SW 1271 (cell line): ENCODE data around the gene CNPY3.
"Not testable (repeated sequence)": the region's sequence is repeated elsewhere in the genome, so short reads cannot be mapped to it uniquely, and the experiment has no call there.

Experiments used
- DNase-seq, 2 experiments: peaks; one replicate each; lab custom pipeline; 2025; lab: John Stamatoyannopoulos, UW

Gene CNPY3

DNA sequence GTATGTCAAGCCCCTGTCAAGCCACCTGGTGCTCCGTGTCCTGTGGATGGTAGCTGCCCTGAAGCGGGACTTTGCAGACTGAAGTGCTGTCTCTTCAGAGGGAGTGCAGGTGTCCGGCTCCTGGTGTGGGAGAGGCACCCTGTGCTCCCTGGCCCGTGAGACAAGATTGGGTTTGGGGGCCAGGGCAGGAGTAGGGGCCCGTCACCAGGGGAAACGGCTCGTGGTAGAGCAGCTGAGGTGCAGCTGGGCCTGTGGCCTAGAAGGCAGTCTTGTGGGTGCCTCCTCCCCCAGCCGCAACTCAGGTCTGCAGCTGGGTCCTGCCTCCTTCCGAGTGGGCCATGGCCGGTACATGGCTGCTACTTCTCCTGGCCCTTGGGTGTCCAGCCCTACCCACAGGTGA lies 13.5 kb upstream of the CNPY3 start, which contains the start of gene PTCRA:
Gene PTCRA (plus strand): TSS at position 322 of the 400 bp plus-strand sequence. CDS start 17 bp downstream, at position 339.
- DNase-seq = no peak

DNA sequence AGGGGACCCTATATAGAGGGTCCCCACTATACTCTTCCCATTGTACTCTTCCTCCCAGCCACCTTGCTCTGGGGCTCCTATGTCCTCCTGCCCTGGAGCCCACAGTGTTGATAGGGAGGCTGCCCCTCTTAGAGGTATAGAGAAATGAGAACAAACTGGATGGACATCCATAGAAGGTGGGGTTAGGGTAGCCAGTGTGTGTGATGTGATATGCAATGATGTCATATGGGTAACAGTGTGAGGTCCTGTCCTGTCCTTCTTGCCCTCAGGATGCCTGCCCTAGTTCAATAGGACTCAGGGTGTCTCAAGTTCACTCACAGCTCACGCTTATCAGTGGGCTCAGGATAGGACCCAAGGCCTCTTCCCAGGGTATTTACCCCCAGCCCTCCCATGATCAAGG lies 13.0 kb upstream of the CNPY3 start:
- DNase-seq = no peak

DNA sequence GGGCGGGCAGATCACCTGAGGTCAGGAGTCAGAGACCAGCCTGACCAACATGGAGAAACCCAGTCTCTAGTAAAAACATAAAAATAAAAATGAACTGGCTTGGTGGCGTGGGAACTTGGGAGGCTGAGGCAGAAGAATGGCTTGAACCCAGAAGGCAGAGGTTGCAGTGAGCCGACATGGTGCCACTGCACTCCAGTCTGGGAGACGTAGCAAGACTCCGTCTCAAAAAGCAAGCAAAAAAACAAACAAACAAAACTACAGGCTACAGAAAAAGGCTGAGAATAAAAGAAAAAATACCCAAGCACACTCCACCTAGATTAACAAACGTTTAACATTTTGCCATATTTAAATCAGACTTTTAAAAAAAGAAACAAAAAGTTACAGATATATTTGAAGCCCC lies 7.5 kb upstream of the CNPY3 start:
- DNase-seq = no peak

DNA sequence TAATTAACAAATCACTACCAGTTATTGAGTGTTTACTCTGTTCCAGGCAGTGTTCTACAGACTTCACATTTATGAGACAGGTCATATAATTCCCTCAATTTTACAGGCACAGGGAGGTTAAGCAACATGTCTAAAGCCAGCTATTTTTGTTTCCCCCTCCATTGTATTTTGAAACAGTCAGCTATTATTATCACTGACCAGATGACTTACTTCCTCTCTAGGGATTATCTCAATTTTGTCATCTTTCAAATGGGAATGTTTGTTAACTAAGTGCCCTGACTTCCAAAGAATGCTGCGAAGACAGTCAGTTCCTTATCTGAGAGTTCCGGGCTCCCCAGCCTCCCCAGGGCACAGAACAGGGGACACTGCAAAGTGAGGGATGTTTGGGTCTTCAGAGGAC lies 5.6 kb upstream of the CNPY3 start:
- no peak for DNase-seq

DNA sequence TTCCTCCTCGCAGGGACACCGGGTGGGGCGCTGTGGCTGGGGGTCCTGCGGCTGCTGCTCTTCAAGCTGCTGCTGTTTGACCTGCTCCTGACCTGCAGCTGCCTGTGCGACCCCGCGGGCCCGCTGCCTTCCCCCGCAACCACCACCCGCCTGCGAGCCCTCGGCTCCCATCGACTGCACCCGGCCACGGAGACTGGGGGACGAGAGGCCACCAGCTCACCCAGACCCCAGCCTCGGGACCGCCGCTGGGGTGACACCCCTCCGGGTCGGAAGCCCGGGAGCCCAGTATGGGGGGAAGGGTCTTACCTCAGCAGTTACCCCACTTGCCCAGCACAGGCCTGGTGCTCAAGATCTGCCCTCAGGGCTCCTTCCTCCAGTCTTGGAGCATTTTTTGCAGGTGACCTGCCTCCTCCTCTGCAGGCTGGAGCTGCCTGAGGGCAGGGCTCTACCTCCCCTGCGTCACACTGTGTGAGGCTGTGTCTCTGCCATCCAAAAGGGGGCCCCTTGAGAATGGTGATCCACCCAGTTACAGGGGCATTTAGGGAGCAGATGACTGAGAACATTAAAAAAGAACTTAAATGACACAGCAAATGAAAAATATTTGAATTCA lies 3.9 kb upstream of the CNPY3 start:
- no peak for DNase-seq

DNA sequence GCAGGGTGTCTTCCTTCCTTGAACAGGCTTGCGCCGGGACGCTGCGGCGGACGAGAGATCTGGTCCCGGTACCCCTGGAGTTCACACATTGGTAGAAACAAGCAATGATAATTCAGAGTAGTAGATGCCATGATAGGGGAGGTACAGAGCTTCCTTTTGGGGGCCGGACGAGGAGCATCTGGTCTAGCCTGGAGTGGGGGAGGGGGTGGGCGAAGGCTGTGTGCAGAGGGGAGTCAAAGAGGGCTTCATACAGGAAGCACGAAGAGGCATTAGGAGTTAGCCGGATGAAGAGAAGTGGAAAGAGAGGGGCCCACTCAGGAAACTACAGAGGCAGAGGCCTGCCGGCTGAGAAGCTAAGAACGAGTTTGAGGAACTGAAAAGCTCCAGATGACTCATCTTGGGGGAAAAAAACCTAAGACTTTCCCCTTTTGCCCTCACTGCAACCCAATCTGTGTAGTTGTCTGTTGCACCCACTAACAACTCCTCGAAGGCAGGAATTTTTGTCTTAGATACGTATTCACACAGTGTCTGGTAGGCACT lies 611 bp downstream of the CNPY3 start:
- DNase-seq = peak; percentile 54 to 82

DNA sequence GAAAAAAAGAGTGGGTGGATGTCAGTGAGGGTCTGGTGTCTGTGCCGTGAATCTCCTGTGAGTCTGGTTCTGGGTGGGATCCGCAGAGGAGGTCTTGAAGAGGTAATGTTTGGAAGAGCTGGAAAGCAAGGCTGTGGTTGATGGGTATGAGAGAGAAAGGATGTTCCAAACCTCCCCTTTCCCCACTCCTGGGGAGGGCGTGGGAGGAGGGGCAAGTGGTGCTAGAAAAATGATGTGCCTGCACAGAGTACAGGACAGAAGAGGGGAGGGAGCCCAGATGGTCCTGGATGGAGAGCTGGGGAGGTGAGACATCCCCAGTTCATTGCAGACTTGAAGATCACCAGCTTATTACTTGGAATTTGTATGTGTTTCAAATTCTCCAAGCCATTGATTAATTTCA lies 3.1 kb downstream of the CNPY3 start:
- no peak for DNase-seq

DNA sequence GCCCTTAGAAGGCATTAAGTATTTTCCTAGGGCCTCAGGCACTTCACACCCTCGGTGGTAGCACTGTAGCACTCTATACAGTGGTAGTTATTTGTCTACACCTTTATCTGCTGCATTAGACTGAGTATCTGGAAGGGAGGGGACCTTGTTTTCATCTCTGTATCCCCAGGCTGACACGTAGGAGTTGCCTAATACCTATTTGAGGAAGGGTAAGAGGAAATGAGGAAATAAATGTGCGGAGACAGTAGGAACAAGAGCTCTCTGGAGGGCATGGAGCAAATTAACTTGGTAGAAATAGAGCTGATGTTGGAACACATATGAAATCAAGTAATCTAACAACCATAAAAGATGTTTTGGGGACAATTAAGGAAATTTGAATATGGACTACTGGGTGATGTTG lies 3.9 kb downstream of the CNPY3 start:
- DNase-seq = no peak

DNA sequence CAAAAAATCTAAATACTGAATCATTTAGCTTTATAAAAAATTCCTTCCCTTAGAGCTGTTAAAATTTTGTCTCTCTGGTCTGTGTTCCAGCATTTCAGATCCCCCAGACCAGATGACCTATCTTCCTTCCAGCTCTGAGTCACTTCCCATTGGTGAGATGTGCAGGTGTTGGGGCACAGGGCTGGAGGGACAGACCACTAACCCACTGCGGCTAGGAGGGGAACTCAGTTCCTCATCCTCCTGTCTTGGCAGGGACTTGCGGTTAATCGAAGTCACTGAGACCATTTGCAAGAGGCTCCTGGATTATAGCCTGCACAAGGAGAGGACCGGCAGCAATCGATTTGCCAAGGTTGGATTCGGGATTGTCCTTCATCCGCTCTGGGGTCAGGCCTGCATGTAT lies 6.0 kb downstream of the CNPY3 start:
- DNase-seq = no peak

DNA sequence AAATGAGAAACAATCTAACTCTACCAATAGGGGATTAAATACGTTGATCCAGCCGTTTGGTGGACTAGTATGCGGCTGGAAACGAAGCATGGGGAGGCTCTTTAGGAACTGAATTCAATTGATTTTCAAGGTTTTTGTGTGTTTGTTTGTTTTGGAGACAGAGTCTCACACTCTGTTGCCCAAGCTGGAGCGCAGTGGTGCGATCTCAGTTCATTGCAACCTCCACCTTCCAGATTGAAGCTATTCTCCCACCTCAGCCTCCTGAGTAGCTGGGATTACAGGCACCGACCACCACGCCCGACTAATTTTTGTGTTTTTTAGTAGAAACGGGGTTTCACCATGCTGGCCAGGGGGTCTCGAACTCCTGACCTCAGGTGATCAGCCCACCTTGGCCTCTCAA lies 7.1 kb downstream of the CNPY3 start:
- no peak for DNase-seq

DNA sequence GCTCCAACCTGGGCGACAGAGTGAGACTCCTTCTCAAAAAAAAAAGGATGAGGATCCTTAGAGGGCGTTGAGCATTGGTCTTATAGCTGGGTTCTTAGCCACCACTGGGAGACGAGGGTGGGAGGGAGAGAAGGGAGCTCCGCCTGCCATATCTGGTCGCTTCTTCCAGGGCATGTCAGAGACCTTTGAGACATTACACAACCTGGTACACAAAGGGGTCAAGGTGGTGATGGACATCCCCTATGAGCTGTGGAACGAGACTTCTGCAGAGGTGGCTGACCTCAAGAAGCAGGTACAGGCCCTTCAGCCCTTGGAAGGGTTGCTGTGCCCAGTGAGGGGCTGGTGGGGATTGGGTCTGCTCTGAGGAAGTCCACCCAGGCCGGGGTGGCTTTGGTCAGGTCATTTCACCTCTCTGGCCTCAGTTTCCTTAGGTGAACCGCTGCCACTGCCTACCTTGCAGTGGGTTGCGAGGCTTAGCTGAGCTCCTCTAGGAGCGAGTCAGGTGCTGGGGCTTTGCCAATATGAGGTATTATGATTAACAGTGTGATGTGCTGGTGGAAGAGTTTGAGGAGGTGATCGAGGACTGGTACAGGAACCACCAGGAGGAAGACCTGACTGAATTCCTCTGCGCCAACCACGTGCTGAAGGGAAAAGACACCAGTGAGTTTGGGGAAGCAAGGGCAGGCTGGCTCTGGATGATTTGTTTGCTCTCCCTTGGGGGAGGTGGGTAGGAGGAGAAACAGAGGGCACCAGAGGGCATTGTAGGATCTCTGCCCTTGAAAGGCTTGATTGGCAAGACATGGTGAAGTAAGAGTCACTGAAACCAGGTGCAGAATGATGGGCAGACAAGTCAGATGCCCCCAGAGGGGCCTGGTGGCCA lies 8.5 kb downstream of the CNPY3 start:
- DNase-seq = no peak

DNA sequence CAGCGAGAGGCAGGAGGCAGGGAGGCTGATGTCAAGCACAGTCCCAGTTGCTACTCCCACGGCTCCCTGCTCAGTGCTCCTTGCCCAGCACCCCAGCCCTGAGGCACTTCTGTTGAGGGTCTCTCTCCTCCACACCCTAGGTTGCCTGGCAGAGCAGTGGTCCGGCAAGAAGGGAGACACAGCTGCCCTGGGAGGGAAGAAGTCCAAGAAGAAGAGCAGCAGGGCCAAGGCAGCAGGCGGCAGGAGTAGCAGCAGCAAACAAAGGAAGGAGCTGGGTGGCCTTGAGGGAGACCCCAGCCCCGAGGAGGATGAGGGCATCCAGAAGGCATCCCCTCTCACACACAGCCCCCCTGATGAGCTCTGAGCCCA lies 9.1 kb downstream of the CNPY3 start:
- DNase-seq = no peak

DNA sequence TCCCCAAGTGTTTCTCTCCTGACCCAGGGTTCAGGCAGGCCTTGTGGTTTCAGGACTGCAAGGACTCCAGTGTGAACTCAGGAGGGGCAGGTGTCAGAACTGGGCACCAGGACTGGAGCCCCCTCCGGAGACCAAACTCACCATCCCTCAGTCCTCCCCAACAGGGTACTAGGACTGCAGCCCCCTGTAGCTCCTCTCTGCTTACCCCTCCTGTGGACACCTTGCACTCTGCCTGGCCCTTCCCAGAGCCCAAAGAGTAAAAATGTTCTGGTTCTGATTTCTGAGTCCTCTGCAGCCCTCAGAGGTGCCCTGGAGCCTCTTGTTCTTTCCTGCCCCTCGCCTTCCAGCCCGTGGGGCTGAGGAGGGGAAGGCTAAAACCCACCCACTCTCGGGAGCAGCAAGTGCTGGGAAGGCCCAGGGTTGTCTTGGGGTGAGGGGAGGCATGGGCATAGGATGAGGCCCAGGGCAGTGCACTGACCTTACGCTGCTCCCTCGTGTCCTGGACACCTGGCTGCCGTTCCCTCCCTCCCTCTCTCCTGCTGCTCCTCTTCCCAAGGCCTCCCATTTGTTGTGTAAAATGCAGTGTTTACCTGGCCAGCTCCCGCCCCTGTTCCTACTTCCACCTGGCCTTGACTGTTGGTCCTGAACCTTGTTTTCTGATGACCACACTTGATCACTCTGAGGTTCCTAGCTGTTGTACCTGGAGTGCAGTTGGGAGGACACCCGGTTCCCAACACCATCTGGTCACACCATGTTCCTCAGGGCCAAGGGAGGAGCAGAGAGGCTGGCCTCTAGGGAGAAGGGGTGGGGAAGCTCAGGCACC lies 9.9 kb downstream of the CNPY3 start:
- no peak for DNase-seq

DNA sequence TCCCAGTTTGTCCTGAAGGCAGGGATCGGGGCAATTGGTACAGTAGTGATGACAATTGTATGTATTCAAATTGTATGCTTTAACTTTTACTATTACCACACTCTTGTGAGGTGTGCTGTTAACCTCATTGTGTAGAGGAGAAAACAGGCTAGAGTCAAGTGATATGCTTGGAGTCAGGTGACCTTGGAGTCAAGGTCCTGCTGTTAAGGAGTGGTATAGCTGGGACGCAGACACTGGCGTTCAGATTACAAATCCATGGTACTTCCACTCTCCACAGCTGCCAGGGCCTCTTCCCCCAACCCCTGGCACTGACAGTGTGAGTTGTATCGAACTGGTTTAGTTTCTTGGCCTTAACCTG lies 10.5 kb downstream of the CNPY3 start:
- DNase-seq = no peak

DNA sequence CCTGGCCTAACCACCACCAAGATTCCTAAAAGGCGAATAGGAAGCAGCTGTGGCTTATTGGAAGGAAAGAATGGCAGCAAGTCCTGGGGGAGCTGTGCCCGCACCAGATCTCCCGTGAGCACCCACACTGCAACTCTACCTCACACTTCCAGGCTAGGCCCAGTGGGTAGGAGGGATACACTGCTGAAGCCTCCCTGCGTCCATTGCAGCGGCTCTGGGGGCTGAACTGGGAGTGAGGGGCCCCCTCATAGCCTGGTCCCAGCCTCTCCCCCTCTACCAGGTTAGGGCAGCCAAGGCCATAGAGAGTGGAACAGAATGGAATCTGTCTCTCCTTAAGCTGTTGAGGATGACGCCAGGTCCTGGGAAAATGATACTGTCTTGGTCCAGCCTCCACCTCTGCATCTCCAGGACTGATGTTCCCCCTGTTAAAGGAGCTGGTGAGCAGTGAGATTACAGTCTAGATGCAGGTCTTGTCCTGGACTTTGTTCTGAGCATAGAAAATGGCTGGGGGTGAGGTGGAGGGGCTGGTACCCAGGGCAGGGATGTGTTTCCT lies 11.3 kb downstream of the CNPY3 start:
- no peak for DNase-seq

DNA sequence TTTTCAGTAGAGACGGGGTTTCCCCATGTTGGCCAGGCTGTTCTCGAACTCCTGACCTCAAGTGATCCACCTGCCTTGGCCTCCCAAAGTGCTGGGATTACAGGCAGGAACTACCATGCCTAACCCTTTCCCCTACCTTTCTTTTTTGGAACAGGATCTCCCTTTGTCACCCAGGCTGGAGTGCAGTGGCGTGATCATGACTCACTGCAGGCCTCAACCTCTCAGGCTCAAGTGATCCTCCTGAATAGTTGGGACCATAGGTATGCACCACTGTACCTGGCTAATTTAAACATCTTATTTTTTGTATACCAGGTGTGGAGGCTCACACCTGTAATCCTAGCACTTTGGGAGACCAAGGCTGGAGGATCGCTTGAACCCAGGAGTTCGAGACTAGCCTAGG lies 12.1 kb downstream of the CNPY3 start:
- not testable (repeated sequence) for DNase-seq

DNA sequence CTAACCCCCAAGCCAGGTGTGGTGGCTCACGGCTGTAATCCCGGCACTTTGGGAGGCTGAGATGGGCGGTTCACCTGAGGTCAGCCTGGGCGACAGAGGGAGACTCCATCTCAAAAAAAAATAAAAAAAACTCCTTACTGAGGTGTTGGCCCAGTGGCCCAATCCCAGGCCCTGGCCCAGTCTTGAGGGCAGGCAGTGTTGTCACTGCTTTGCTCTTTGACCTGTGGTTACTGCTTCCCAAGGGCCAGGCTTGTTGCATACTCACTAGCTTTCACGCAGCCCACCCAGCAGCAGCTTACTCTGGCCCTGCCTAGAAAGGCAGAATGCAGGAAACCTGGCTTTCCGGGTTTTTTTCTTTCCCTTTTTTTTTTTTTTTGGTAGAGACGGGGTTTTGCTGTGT lies 13.2 kb downstream of the CNPY3 start:
- no peak for DNase-seq

DNA sequence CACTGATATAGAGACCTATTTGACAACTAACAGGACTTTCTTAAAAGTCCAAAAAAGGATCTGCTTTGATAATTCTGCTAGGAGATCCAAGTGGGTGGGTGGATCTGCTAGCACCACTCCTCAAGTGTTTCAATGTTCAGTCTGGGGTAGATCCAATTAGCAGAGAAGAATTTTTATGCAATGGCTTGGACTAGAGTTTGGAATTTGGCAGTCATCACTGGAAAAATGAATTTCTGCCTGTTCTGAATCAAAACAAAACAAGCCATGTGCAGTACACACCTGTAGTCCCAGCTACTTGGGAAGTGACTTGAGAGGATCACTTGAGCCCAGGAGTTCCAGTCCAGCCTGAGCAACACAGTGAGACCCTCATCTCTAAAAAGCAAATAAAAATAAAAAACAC lies 18.7 kb downstream of the CNPY3 start:
- DNase-seq = no peak

DNA sequence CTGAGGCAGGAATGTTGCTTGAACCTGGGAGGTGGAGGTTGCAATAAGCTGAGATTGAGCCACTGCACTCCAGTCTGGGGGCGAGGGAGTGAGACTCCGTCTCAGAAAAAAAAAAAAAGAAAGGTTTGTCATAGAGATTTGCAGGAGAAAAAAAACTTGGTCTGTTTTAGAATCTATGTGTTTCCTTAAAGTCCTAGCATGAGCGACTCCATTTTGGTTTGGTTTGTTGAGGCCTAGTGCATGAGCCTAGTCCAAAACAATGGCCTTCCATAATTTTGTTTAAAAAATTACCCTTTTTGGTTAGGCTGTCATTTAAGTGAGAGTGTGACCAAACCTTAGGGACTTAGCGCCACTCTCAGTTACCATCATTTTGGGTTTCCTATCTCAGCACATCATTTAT lies 23.1 kb downstream of the CNPY3 start:
- DNase-seq = no peak

DNA sequence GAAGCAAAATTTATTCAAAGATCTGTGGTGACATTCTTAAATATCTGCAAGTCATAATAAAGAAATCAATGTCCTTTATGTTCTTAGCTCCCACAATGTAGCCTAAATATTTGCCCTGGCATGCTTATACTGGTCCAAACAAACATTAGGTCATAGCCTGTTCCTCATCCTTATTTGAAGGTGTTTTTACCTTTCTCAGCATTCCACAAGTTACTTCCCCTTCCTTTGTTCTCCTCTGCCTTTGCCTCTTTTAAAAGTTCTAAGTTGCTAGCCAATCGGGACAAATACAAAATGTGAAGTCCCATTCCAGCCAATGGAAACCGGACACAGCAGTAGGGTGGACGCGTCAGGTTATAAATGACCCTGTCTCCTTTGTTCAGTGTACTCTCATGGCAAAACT lies 25.1 kb downstream of the CNPY3 start:
- not testable (repeated sequence) for DNase-seq

DNA sequence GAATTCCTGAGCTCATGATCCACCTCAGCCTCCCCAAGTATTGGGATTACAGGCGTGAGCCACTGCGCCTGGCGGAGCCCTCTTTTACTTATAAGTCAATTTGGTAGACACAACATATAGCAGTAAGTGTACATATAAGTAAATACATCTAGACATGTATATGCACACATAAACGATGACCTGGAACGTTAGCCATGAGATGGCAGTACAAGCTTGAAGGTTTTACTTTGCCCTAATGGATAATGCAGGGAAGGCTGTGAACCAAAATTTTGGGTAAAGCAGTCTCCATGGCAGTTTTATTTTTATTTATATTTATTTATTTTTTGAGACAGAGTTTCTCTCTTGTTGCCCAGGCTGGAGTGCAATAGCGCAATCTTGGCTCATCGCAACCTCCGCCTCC lies 28.8 kb downstream of the CNPY3 start:
- no peak for DNase-seq

DNA sequence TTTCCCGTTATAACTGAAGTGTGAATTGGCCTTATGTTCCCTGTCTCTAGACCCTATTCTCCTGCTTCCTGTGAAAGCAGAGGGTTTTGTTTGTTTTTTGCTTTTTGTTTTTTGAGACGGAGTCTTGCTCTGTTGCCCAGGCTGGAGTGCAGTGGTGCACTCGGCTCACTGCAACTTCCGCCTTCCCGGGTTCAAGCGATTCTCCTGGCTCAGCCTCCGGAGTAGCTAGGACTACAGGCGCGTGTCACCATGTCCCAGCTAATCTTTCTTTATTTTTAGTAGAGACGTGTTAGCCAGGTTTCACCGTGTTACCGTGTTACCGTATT lies 30.6 kb downstream of the CNPY3 start:
- DNase-seq = no peak
